GM12874 (cell line): Measurements from ENCODE around the gene FMN1.

Experiments
- TF ChIP-seq, protein P1 (sequence below): IDR thresholded peaks from 2 replicates; pipeline ENCODE4 v1.5.1; 2011; ENCODE audit warnings: low read depth, mild to moderate bottlenecking, control low read depth, low read length, moderate library complexity; ENCODE audit not compliant: insufficient read depth

Gene FMN1

DNA sequence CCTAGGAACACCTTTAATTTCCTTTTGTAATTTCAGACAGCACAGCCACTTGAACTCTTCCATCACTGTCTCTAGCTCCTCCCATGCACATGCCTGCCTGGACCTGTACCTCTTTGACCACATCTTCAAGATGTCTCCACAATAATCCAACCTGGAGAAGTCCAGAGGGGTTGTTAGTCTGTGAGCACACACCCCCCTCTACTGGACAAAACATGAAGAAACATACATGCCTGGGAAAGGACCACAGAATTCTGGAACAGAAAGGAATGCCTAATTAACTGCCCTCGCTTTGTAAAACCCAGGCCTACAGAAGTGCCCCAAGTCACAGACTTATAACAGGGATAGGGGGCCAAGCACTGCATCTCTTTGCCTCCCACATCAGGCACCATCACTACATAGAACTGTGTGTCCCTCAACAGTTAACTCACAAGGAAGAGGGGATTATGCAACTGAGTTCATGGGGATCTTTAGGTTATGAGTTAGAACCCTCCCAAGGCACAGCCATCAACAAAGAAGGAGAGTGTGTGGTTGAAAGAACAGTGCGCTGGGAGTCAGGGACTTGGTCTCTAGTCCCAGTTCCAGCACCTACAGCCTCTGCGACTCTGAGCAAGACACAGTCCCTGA, 61.7 kb downstream of the FMN1 start:
- TF ChIP-seq, protein P1, sequence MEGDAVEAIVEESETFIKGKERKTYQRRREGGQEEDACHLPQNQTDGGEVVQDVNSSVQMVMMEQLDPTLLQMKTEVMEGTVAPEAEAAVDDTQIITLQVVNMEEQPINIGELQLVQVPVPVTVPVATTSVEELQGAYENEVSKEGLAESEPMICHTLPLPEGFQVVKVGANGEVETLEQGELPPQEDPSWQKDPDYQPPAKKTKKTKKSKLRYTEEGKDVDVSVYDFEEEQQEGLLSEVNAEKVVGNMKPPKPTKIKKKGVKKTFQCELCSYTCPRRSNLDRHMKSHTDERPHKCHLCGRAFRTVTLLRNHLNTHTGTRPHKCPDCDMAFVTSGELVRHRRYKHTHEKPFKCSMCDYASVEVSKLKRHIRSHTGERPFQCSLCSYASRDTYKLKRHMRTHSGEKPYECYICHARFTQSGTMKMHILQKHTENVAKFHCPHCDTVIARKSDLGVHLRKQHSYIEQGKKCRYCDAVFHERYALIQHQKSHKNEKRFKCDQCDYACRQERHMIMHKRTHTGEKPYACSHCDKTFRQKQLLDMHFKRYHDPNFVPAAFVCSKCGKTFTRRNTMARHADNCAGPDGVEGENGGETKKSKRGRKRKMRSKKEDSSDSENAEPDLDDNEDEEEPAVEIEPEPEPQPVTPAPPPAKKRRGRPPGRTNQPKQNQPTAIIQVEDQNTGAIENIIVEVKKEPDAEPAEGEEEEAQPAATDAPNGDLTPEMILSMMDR: peak; percentile 45

DNA sequence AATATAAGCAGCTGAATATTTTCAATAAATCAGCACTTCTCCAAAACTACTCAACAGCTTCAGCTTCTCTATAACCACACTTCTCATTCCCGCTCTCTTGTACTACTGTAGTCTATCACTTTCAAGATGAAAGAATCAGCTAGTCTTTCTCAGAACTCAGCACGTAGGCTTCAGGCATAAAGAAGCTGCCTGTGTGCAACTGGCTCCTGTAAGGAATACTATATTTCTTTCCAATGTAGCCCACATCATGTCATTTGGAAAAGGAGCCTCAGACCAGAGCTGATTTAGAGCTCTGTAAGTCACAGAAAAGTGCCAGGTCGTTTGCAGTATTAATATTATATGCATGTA, 62.3 kb downstream of the FMN1 start:
- TF ChIP-seq, protein P1: no peak

DNA sequence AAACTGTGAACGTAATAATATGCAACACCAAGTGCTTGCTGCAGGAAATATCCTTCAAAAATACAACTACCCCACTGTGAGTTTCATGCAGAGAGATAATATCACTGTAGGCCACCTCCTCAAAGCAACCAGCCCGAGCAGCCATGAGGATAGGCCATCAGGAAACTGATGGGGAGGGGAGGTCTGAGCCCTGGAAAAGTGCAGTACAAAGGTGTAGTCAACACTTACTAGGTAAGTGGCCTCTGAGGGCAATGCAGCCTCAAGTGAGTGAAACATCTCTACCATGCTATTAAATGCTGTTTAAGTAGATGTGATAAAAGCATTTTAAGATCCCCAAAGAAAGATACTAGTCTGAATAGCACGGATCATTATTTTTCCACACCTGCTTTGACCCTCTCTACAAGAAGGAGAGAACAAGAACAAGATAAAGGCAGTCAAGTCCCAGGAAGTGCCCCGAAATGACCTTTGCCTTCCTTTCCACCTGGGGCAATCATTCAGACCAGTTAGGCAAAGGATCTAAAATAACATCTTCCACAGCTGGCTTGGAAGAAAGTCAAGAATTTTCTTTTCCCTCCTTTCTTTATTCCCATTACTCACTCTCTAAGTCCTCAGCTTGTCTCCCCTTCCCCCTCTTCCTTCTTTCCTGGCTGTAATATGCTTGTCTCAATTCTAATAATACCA, 62.8 kb downstream of the FMN1 start:
- TF ChIP-seq, protein P1: no peak

DNA sequence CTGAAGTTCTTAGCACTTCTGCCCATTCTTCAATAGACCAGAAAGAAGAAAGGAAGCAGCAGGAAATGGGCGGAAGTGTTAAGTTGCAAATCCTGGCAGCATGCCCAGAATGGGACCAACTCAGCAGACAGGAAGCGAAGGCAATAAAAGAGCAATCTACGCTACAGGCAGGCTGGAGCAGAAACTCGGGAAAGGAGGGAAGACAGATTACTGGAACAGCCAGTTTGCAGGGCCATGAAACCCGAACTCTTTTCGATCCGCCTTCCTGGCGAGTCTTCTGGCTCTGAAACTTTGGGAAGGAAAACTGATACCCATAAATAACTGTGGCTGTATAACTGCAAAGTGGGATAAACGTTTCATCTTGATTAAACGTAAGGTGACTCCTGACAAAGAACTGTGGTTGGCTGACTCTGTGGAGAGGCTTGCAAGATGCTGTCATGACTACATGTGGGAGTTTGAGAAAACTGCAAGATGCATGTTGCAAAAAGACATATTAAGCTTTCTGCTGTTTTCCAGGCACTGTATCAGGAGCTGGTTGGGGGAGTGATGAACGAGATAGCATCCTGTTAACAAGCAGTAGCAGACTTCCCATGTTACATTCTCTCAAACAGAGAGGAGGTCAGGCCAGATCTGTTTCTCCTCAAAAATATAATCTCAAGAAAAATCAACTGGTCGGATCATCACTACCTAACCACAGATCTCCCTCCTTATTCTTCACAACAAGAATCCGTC, 67.8 kb downstream of the FMN1 start:
- TF ChIP-seq, protein P1: no peak

DNA sequence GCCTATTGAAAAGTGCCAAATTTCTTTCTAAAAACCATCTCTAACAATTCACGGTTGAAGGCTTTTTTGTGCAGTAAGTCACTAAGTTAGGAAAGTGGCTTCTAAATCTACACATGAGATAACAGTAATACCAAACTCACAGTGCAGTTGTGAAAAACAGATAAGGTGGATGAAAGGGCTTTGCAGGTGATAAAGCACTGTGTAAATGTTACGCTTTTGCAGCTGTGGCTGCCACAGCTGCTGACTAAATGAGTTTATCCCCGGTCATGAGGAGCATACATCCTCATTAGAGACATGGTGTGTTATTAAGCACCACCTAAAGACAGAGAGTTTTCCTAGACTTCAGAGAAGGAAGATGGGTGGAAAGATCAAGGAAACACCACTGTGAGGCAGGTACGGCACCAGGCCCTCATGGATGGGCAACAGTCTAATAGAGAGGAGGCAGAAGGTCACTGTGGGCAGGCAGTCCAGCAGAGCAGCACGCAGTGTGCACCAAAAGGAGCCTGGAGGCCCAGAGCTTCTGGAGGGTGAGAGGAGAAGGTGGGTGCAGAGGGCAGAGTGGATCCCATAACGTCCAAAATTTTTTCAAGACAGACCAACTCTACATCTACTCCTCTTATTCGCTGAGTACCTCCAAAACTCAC, 68.5 kb downstream of the FMN1 start:
- TF ChIP-seq, protein P1: no peak

DNA sequence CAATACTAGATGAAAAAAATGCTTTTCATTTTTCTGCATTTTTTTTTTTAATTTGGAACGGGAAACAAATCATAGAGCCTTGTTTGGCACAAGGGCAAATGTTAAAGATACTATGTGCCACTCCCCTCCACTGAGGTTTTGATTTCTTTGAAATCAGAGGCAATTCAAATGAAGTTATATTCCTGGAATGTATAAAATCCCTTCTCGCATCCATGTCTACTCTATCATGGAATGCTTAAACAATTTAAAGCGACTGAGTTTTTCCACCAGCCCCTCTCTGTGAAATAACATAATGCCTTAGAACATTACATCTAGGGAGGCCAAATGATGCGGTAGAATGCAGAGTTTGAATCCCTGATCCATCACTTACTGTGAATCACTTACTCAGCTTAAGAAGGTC, 69.7 kb downstream of the FMN1 start:
- TF ChIP-seq, protein P1: no peak

DNA sequence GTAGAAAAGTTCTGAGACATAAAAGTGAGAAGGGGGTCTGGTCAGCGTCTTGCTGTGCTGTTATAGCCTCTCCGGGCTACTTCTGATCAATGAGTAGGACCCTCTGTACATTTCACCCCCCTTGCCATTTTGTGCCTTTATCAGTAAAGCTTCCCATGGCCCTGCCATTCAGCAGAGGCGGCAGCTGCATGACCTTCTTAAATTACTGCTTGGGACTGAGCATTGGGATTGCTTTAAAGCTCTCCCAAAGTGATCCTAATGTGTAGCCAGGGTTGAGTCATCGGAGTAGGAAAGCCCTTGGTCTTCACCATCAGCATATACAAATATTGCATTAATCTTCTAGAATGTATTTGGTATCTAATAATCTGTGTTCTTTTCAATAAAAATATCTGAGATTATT, 70.2 kb downstream of the FMN1 start:
- TF ChIP-seq, protein P1: no peak
